Right lobe of liver (tissue), 6 donors: ENCODE measurements around the gene ANLN. TPM values are rescaled to one million over a fixed set of nuclear protein-coding genes. Genes with fewer than 3 reads are reported as not detected.

Experiments used
- ATAC-seq, 4 donors: fragments of 200-7000 bp; cut with Tn5 transposase; one replicate each; pipeline ENCODE4 v1.9.1; 2020; ENCODE audit warnings: mild to moderate bottlenecking in 4 of 4, moderate library complexity in 4 of 4
- DNase-seq, 3 donors: peaks; one replicate each; pipeline ENCODE4 v3.0.0-alpha.2; 2020
- H3K27ac ChIP-seq, 3 donors: fragments of 200-600 bp; one replicate each; pipeline ENCODE4 v1.8.0; 2022
- H3K27me3 ChIP-seq, 2 donors: fragments of 200-600 bp; one replicate each; pipeline ENCODE4 v1.8.0; 2022
- H3K36me3 ChIP-seq, 4 donors: fragments of 200-600 bp; sonication (generic) in 1 of 4; one replicate each; pipeline versions ENCODE4 v1.5.1 to v1.8.0; 2017 to 2022; ENCODE audit warnings: control low read depth in 1 of 4
- H3K4me1 ChIP-seq, 4 donors: fragments of 200-600 bp; sonication (generic) in 1 of 4; one replicate each; pipeline versions ENCODE4 v1.5.1 to v1.8.0; 2017 to 2022; ENCODE audit warnings: control low read depth in 1 of 4
- H3K4me3 ChIP-seq, 3 donors: fragments of 200-600 bp; one replicate each; pipeline ENCODE4 v1.8.0; 2022
- H3K9me3 ChIP-seq, 4 donors: fragments of 200-600 bp; sonication (generic) in 1 of 4; one replicate each; pipeline versions ENCODE4 v1.5.1 to v1.8.0; 2017 to 2022; ENCODE audit warnings: control low read depth in 1 of 4
- POLR2A ChIP-seq: fragments of 450-650 bp; IDR thresholded peaks from one replicate; pipeline ENCODE4 v1.6.1; 2017; ENCODE audit warnings: antibody characterized with exemption, mild to moderate bottlenecking
- WGBS: methylation state at CpG from one replicate; pipeline ENCODE4 v1.1.6; 2018; ENCODE audit warnings: low coverage, low lambda C conversion rate; ENCODE audit not compliant: insufficient coverage; ENCODE audit errors: missing lambda C conversion rate; 5-methylcytosine and 5-hydroxymethylcytosine counted together
- intact Hi-C, 2 donors: fragments of 100-400 bp; cut with DNase I; formaldehyde crosslinking; loops; one replicate each; pipeline versions ENCODE4 v1.11.2 to v1.14.1; 2022
- total RNA-seq, 6 experiments: library from RNA; depleted of rRNA in 2 of 6; stranded (reverse); fragments of >200 nt in 2 of 6; fragmentation: NEBNext Ultra II Directional in 3 of 6; extraction: Animal tissue kit (Norgen Biotek cat#: 25700) in 3 of 6; gene quantifications; one replicate each; pipeline versions ENCODE4 v1.1.0 to v1.2.4, GENCODE V29; 2016 to 2023
- TF ChIP-seq, protein P1 (sequence below), 4 donors: fragments of 200-600 bp in 3 of 4; fragments of 450-650 bp in 1 of 4; IDR thresholded peaks; one replicate each; pipeline versions ENCODE4 v1.5.1 to v1.8.0; 2016 to 2022; ENCODE audit warnings: antibody characterized with exemption in 4 of 4, mild to moderate bottlenecking in 2 of 4
- donor health status: DM: no; HTN: yes; CAD: no.
- donor health status: DM: no; HTN: no; CAD: no.
- donor health status: DM: no; HTN: no; CAD: no.
- donor health status: DM: no; HTN: yes; CAD: no.
- donor health status: DM: no; HTN: yes; CAD: no.

ANLN gene
- total RNA-seq, 6 experiments from 2014 or later = 0.44 to 7.8 (median 2.2) TPM

DNA sequence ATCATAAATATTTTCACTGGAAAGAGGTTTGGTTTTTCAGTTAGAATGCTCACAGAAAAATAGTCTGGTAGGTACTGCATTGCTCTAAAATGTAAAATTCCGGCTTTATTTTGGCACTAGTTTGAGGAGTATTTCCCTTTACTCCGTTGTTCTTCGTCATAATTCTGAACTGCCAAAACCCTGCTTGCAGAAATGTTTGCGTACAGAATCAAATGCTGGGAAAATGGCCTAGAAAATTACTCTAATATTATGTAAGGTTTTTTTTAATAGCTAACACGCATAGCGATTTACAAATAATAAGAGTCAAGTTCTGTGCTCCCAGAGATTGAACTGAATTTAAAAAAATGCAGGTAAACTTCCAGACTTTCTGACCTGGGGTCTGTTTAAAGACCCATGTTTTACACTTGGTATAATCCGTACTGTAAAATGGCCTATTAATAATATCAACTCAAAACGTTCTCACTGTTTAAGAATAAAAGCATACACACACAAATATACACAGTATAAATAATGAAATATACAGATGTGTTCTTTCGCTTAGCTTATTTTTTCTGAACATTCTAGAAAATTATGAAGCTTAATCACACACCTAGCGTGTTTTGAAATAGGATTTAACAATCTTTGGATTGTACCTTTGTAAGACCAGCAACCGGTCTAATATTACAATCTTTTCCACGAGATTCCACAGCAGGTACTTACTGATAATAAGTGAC lies 23.5 kb upstream of the ANLN start:
- ATAC-seq (no peak), DNase-seq (no peak)
- no peak for TF ChIP-seq POLR2A
- TF ChIP-seq, protein P1, sequence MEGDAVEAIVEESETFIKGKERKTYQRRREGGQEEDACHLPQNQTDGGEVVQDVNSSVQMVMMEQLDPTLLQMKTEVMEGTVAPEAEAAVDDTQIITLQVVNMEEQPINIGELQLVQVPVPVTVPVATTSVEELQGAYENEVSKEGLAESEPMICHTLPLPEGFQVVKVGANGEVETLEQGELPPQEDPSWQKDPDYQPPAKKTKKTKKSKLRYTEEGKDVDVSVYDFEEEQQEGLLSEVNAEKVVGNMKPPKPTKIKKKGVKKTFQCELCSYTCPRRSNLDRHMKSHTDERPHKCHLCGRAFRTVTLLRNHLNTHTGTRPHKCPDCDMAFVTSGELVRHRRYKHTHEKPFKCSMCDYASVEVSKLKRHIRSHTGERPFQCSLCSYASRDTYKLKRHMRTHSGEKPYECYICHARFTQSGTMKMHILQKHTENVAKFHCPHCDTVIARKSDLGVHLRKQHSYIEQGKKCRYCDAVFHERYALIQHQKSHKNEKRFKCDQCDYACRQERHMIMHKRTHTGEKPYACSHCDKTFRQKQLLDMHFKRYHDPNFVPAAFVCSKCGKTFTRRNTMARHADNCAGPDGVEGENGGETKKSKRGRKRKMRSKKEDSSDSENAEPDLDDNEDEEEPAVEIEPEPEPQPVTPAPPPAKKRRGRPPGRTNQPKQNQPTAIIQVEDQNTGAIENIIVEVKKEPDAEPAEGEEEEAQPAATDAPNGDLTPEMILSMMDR (IDR thresholded peaks at IDR 0.05) = no peak
- Histone ChIP-seq H3K27me3 (no peaks in the 10 kb centered on the region), H3K4me3 (peak overlapping the region; percentile 73 to 79 (median 76)), H3K4me1 (no peaks in the 10 kb centered on the region), H3K9me3 (no peaks in the 10 kb centered on the region), H3K27ac (peak overlapping the region; percentile 63 to 69 (median 68)), H3K36me3 (no peaks in the 10 kb centered on the region)
- WGBS = 50% methylated on average over 12 of the region's 12 CpGs
- intact Hi-C loops = no loop called here

DNA sequence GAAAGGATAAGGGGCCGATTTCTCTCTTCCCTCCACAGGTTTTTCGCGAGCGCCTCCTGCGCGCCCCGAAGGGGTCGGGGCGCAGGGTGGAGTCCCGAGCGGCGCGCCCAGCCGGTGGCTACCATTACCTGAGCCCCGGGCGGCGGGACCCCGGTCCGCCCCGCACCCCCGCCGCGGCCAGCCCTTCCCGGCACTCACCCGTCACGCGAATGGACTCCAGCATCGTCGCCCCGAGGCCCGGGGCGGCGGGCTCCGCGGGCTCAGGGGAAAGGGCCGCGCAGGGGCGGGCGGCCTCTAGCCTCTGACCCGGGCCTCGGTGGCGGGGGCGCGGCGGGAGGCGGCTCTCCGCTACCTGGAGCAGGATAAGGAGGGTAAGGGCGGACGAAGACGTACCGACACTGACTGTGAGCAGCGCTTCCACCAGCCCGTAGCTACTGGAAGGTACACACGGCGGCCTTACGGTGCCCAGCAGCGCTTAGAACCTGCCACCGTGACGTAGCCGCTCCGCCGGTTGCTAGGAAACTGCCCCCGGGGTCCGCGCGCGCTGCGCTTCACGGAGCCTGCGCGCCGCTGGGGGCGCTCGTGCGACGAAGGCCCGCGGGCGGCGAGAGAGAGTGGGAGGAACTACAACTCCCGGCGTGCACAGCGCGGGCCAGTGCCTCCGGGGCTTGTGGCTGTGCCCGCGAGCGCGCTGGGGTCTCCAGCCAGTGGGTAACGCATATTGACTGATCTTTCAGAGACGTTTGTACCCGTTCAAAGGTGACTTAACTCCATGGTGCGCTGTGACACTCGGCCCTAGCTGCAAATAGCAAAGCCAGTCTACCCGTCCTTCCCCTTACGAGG lies 22.7 kb upstream of the ANLN start:
- Histone ChIP-seq H3K27ac (peak overlapping the region; percentile 63 to 69 (median 68)), H3K9me3 (no peaks in the 10 kb centered on the region), H3K4me1 (no peaks in the 10 kb centered on the region), H3K36me3 (no peaks in the 10 kb centered on the region), H3K27me3 (no peaks in the 10 kb centered on the region), H3K4me3 (peak overlapping the region; percentile 73 to 79 (median 76))
- DNase-seq = peak; percentile 92 to 95 (median 94)
- peak; percentile 99 for ATAC-seq
- peak; percentile 73 for TF ChIP-seq POLR2A
- TF ChIP-seq, protein P1 (IDR thresholded peaks at IDR 0.05) = peak; percentile 87 to 96 (median 92)
- 0% methylated on average over 43 of the region's 96 CpGs for WGBS
- intact Hi-C loops = no loop called here

- no peak for TF ChIP-seq POLR2A
- TF ChIP-seq, protein P1 (IDR thresholded peaks at IDR 0.05) = no peak
- Histone ChIP-seq H3K27me3 (no peaks in the 10 kb centered on the region), H3K4me1 (no peaks in the 10 kb centered on the region), H3K4me3 (peak overlapping the region; percentile 73 to 79 (median 76)), H3K9me3 (no peaks in the 10 kb centered on the region), H3K27ac (peak overlapping the region in 1 of 3 donors; percentile 68), H3K36me3 (no peaks in the 10 kb centered on the region)
- peak in 1 of 4 donors; percentile 58 for ATAC-seq
- intact Hi-C loops = no loop called here
- WGBS = 70% methylated on average over 16 of the region's 16 CpGs
- DNase-seq = no peak
Observed at GRCh38 chr7:36367561-36368077, 22.0 kb upstream of the ANLN start.

GRCh38 chr7:36368496-36368895 lies 21.2 kb upstream of the ANLN start:
- TF ChIP-seq, protein P1 (IDR thresholded peaks at IDR 0.05) = no peak
- no peak for TF ChIP-seq POLR2A
- Histone ChIP-seq H3K27me3 (no peaks in the 10 kb centered on the region), H3K9me3 (no peaks in the 10 kb centered on the region), H3K4me1 (no peaks in the 10 kb centered on the region), H3K36me3 (no peaks in the 10 kb centered on the region), H3K4me3 (no peak overlapping the region), H3K27ac (no peak overlapping the region)
- WGBS = 75% methylated on average over 3 of the region's 3 CpGs
- intact Hi-C loops = no loop called here
- DNase-seq (no peak), ATAC-seq (no peak)
